ENCODE data around the gene ARSG.
"Not testable (repeated sequence)": the region's sequence is repeated elsewhere in the genome, so short reads cannot be mapped to it uniquely, and the experiment has no call there.

ARSG gene

DNA sequence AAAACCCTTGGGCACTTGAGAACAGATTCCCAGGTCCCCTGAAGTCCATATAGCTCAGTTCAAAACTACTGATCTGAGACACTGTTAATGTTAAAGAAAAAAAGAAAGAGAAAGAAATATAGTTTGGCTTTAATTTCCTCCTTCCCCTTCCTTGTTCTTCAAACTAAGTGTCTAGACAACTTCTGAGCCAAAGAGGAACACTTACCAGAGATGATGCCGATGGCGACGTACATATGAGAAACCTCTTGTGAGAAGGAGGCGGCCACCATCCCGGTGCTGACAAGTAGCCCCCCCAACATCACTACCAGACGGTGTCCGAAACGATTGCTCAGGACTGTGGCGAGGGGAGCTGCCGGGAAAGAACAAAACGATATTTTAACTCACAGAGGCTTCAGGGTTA, 17.6 kb upstream of the ARSG start:
- no peak overlapping the region for H3K4me3 ChIP-seq (ENCODE audit: low read length)
- TF ChIP-seq, protein P1, sequence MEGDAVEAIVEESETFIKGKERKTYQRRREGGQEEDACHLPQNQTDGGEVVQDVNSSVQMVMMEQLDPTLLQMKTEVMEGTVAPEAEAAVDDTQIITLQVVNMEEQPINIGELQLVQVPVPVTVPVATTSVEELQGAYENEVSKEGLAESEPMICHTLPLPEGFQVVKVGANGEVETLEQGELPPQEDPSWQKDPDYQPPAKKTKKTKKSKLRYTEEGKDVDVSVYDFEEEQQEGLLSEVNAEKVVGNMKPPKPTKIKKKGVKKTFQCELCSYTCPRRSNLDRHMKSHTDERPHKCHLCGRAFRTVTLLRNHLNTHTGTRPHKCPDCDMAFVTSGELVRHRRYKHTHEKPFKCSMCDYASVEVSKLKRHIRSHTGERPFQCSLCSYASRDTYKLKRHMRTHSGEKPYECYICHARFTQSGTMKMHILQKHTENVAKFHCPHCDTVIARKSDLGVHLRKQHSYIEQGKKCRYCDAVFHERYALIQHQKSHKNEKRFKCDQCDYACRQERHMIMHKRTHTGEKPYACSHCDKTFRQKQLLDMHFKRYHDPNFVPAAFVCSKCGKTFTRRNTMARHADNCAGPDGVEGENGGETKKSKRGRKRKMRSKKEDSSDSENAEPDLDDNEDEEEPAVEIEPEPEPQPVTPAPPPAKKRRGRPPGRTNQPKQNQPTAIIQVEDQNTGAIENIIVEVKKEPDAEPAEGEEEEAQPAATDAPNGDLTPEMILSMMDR (conservative IDR thresholded peaks at IDR 0.05; ENCODE audit: low read length), result no peak
- DNase-seq (ENCODE audit: low read depth), result no peak

DNA sequence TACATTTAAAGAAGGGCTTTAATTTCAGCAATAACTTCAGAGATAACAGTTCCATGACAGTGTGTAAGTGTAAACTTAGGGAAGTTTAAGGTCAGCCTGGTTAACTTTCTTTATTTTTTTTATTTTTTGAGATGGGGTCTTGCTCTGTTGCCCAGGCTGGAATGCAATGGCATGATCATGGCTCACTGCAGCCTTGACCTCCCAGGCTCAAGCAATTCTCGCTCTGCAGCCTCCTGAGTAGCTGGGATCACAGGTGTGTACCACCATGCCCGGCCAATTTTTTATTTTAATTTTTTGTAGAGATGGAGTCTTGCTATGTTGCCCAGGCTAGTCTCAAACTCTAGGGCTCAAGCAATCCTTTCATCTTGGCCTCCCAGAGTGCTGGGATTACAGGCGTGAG, 15.0 kb upstream of the ARSG start:
- H3K4me3 ChIP-seq (ENCODE audit: low read length); DNase-seq (ENCODE audit: low read depth): not testable (repeated sequence)

DNA sequence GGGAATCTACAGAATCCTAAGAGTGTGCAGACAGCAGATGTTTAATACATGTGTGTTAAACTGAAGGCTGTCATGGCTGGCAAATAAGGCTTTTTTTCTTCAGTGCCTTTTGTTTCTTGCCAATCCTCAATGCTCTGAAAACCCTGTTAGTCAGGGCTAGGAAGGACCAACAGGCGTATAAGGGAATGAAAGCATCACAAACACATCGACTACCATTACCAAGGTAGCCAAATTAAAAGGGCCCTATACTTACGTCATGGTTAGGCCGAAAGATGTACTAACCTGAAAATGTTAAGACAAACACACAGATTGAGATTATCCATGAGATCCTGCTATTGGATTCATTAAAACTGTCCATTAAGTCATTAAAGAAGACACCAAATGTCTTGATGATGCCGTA, 13.5 kb upstream of the ARSG start:
- TF ChIP-seq, protein P1 (conservative IDR thresholded peaks at IDR 0.05; ENCODE audit: low read length), result no peak
- DNase-seq (ENCODE audit: low read depth), result no peak
- no peak overlapping the region for H3K4me3 ChIP-seq (ENCODE audit: low read length)

DNA sequence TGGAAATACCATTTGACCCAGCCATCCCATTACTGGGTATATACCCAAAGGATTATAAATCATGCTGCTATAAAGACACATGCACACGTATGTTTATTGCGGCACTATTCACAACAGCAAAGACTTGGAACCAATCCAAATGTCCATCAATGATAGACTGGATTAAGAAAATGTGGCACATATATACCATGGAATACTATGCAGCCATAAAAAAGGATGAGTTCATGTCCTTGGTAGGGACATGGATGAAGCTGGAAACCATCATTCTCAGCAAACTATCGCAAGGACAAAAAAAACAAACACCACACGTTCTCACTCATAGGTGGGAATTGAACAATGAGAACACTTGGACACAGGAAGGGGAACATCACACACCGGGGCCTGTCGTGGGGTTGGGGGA, 9.3 kb upstream of the ARSG start:
- DNase-seq (ENCODE audit: low read depth); H3K4me3 ChIP-seq (ENCODE audit: low read length): not testable (repeated sequence)

DNA sequence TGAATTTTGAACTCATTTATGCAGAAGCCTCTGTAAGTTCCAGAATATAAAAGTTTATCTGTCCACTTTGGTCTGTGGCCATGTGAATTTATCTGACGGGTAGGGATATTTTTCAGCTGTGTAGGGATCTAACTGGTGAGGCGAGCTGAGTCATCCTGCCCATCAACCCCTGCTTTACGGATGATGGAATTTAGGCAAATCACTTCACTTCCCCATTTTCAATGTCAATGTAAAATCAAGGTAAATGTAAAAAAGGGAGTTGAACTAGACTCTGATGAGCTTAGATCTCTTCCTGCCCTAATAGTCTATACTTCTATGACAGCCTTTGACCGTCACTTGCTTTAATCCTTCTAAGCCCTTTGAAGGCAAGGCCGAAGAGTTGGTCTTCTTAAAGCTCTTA, 2.9 kb upstream of the ARSG start:
- H3K4me3 ChIP-seq (ENCODE audit: low read length), result no peak overlapping the region
- TF ChIP-seq, protein P1 (conservative IDR thresholded peaks at IDR 0.05; ENCODE audit: low read length), result no peak
- no peak for DNase-seq (ENCODE audit: low read depth)

DNA sequence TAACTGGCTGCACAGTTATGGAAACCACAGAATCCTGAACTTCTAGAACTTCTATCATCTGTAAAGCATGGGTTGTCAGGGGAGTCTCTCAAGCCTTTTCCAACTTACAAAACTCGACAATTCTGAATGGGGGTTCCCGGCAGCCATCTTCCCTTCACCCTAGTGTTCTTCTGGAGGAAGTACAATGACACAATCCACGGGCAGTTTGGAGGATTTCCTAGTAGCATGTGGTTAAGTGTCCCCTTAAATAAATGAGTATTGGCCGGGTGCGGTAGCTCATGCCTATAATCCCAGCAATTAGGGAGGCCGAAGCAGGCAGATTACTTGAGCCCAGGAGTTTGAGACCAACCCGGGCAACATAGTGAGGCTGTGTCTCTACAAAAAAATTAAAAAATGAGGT, 2.5 kb upstream of the ARSG start:
- H3K4me3 ChIP-seq (ENCODE audit: low read length), result no peak overlapping the region
- DNase-seq (ENCODE audit: low read depth), result no peak
- TF ChIP-seq, protein P1 (conservative IDR thresholded peaks at IDR 0.05; ENCODE audit: low read length), result no peak

DNA sequence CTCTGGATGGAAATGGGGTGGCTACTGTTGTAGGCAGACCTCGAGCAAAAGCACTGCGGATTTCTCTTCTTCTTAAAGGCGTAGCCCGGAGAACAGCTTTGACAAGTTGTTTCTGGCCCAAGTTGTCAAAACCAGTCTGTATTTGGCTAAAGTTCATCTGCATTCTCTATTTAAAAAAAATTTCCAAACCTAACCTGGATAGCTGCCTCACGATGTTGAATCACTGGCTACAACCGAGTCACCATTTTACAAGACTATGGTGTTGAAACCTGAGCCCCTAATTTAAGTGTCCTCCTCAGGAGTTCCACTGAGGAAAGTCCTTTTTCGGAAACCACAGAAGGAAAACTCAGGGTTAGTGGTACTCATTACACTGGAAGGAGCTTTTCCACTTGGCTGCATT, 1.8 kb upstream of the ARSG start:
- no peak overlapping the region for H3K4me3 ChIP-seq (ENCODE audit: low read length)
- DNase-seq (ENCODE audit: low read depth), result no peak
- TF ChIP-seq, protein P1 (conservative IDR thresholded peaks at IDR 0.05; ENCODE audit: low read length), result no peak

DNA sequence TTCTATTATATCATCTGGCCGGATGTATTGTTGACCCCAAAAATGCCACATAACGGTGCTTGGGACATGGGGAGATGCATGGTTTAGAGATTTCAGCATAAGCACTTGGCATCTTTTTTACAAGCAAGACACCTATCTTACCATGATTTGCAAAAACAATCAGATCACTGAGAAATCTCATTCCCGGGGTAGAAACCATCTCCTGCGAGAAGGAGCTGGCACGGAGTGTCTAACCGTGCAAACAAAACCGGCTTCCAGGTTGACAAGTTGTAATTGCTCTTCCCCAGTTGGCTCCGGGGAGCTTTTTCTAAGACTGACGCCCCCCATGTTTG, 1.4 kb upstream of the ARSG start:
- TF ChIP-seq, protein P1 (conservative IDR thresholded peaks at IDR 0.05; ENCODE audit: low read length), result no peak
- no peak for DNase-seq (ENCODE audit: low read depth)
- H3K4me3 ChIP-seq (ENCODE audit: low read length), result no peak overlapping the region

Measured in AG10803 (cell line).